ENCODE data around the gene SDK1. TPM values are rescaled to one million over a fixed set of nuclear protein-coding genes. Genes with fewer than 3 reads are reported as not detected.

SDK1 gene
- total and polyA plus RNA-seq, 2 donors (not counting 3 experiments of a cell fraction or from before 2014, with no cell fraction given), result 1.6 to 3.9 TPM

DNA sequence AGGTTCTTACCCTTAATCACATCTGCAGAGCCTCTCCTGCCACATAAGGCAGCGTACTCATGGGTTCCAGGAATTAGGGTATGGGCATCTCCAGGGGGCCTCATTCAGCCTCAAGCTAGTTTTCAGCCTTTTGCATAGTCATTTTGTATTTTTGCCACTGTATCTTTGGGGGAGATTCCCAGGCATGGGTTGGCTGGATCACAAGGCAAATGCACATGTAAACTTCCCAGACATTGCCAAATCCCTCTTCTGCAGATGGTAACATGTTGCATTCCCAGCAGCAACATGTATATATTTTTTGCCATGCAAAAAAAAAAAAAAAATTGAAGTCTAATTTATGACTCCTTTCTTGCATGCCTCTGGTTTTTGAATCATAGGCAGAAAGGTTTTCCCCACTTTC, 785.7 kb downstream of the SDK1 start:
- no peak overlapping the region for H3K27ac ChIP-seq (ENCODE audit: insufficient read depth, low read depth, low read length)
- no peak overlapping the region for H3K9ac ChIP-seq (replicated peaks; ENCODE audit: extremely low read depth, insufficient read depth, low read length)
- no peaks in the 10 kb centered on the region for H3K36me3 ChIP-seq (ENCODE audit: control insufficient read depth in 2 of 2, extremely low read depth in 1 of 2, insufficient read depth in 2 of 2, low read length in 2 of 2)
- peaks cover 4% of the 10 kb centered on the region for H3K9me3 ChIP-seq (replicated peaks; ENCODE audit: control insufficient read depth, insufficient read depth, low read length)
- no peaks in the 10 kb centered on the region for H4K20me1 ChIP-seq (replicated peaks; ENCODE audit: control insufficient read depth, extremely low read depth, insufficient read depth, low read length)
- ChIA-PET CTCF (interaction anchor here (0.9 kb wide), 1 partner anchor 17 kb away, joined by 3 read pairs; no protein-coding TSS in a partner anchor), POLR2A (no interaction called here)
- TF ChIP-seq, protein P1, sequence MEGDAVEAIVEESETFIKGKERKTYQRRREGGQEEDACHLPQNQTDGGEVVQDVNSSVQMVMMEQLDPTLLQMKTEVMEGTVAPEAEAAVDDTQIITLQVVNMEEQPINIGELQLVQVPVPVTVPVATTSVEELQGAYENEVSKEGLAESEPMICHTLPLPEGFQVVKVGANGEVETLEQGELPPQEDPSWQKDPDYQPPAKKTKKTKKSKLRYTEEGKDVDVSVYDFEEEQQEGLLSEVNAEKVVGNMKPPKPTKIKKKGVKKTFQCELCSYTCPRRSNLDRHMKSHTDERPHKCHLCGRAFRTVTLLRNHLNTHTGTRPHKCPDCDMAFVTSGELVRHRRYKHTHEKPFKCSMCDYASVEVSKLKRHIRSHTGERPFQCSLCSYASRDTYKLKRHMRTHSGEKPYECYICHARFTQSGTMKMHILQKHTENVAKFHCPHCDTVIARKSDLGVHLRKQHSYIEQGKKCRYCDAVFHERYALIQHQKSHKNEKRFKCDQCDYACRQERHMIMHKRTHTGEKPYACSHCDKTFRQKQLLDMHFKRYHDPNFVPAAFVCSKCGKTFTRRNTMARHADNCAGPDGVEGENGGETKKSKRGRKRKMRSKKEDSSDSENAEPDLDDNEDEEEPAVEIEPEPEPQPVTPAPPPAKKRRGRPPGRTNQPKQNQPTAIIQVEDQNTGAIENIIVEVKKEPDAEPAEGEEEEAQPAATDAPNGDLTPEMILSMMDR (IDR thresholded peaks at IDR 0.05; ENCODE audit: extremely low read depth in 1 of 2, insufficient read depth in 1 of 2, low read depth in 1 of 2, low read length in 2 of 2), result no peak
- TF ChIP-seq POLR2AphosphoS5 (IDR thresholded peaks at IDR 0.05; ENCODE audit: insufficient read depth, low read depth, low read length) (no peak), JUN (IDR thresholded peaks at IDR 0.05; ENCODE audit: borderline replicate concordance, insufficient read depth, insufficient read length, low read depth) (no peak), GATA2 (IDR thresholded peaks at IDR 0.05; ENCODE audit: insufficient read depth, insufficient read length, low read depth, low read length) (no peak), EZH2 (IDR thresholded peaks at IDR 0.05; ENCODE audit: borderline replicate concordance, low read depth, low read length, severe bottlenecking) (no peak), MYC (IDR thresholded peaks at IDR 0.05; ENCODE audit: low read depth, low read length) (no peak), FOS (IDR thresholded peaks at IDR 0.05; ENCODE audit: borderline replicate concordance, insufficient read depth, low read length) (no peak), POLR2A (IDR thresholded peaks at IDR 0.05; ENCODE audit: low read depth, low read length) (no peak)
- TF ChIP-seq, protein P2, sequence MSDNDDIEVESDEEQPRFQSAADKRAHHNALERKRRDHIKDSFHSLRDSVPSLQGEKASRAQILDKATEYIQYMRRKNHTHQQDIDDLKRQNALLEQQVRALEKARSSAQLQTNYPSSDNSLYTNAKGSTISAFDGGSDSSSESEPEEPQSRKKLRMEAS (IDR thresholded peaks at IDR 0.05; ENCODE audit: insufficient read depth, insufficient read length), result no peak
- intact Hi-C loops (cut with micrococcal nuclease) (no loop called here), dilution Hi-C loops (cut with MboI; ENCODE audit: extremely low pct_ligation_motif_present, low sequenced_read_pairs) (no loop called here)
- H2AFZ ChIP-seq (ENCODE audit: low read depth, low read length), result no peak overlapping the region
- no peak overlapping the region for H3K4me3 ChIP-seq (replicated peaks in 1 of 3; ENCODE audit: insufficient read depth in 1 of 3, low read depth in 1 of 3, low read length in 3 of 3)
- H3K9me1 ChIP-seq (replicated peaks; ENCODE audit: control insufficient read depth, extremely low read depth, insufficient read depth, low read length), result no peaks in the 10 kb centered on the region
- no peak for DNase-seq (ENCODE audit: low read depth, low spot score)
- no TSS peak for BruUV-seq (replicated peaks)
- H3K79me2 ChIP-seq (ENCODE audit: control insufficient read depth, insufficient read depth, low read length), result no peaks in the 10 kb centered on the region
- H3K4me2 ChIP-seq (ENCODE audit: insufficient read depth, low read length), result no peak overlapping the region
- no peaks in the 10 kb centered on the region for H3K4me1 ChIP-seq (ENCODE audit: control insufficient read depth, extremely low read depth, insufficient read depth, low read length)
- no peaks in the 10 kb centered on the region for H3K27me3 ChIP-seq (ENCODE audit: control insufficient read depth in 2 of 2, insufficient read depth in 2 of 2, low read length in 2 of 2)
- no peak for FAIRE-seq

All from endothelial cell of umbilical vein (primary cell).